GM12891 (cell line): ENCODE measurements around the gene RNF157.
"Not testable (repeated sequence)": the region's sequence is repeated elsewhere in the genome, so short reads cannot be mapped to it uniquely, and the experiment has no call there.

Source experiments
- DNase-seq: peaks from one replicate; pipeline ENCODE4 v3.0.0; 2011; ENCODE audit warnings: low spot score; ENCODE audit not compliant: insufficient read length
- FAIRE-seq: peaks from 2 replicates; lab custom pipeline; 2011; peaks lifted over from hg19 to GRCh38; lab: Jason Lieb, UNC
- PAX5 ChIP-seq: IDR thresholded peaks from 2 replicates; pipeline ENCODE4 v1.6.1; 2011; ENCODE audit warnings: low read length, moderate library complexity, mild to moderate bottlenecking; ENCODE audit not compliant: insufficient read depth, severe bottlenecking
- POLR2A ChIP-seq: IDR thresholded peaks from 2 replicates; pipeline ENCODE4 v1.6.1; 2011; ENCODE audit warnings: low read depth, low read length, control low read depth
- POLR2AphosphoS5 ChIP-seq: IDR thresholded peaks from 2 replicates; pipeline ENCODE4 v1.6.1; 2011; ENCODE audit warnings: low read depth, low read length, control low read depth
- POU2F2 ChIP-seq: IDR thresholded peaks from 2 replicates; pipeline ENCODE4 v1.6.1; 2011; ENCODE audit warnings: low read depth, mild to moderate bottlenecking, control low read depth, low read length, moderate library complexity
- SPI1 ChIP-seq: IDR thresholded peaks from 2 replicates; pipeline ENCODE4 v1.6.1; 2011; ENCODE audit warnings: low read depth, low read length, control low read depth
- TAF1 ChIP-seq: IDR thresholded peaks from 2 replicates; pipeline ENCODE4 v1.6.1; 2011; ENCODE audit warnings: low read depth, low read length, control low read depth

RNF157 gene

DNA sequence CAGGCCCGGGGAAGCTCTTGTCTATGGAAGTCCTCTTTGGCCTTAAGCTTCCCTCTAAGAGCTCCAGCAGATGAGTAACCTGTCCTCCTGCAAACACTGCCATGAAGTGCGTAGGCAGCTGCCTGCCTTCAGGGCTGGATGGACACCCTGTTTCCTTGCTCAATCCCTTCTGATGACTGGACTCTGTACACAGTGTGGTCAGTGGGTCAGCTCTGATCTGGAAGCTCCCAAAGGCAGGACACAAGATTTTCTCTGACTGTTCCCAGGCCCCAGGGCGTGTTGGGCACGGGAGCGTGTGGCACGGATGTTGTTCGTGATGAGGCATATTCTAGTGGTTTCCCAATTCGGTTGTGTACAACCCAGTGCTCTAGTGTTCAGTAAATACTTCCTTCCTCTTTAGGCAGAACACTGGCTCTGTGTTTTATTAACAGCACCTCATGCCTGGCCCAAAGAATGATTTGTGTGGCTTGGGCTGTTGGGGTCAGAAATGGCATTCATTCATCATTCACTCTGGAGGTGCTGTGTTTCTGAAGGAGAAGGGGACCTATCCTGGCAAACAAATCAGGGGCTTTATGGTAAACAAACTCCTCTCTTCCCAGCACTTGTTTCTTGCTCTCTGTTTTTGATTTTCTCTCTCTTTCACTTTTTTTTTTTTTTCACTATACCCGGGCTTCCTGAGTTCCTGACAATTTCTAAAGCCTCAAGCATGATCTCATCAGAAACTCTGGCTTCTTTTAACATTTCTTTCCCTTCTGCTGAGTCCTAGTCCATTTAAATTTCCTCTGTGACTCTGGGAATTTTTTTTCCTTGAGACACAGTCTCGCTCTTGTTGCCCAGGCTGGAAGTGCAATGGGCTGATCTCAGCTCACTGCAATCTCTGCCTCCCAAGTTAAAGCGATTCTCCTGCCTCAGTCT is 12.0 kb upstream of the RNF157 start:
- DNase-seq (no peak), FAIRE-seq (peak; percentile 80)
- TF ChIP-seq TAF1 (0 out of 2 replicates have a peak, but pooled peaks have one; percentile 23), POLR2AphosphoS5 (no peak), POLR2A (peak; percentile 55; the same call in 1 of the 2 replicates), PAX5 (no peak), SPI1 (peak; percentile 59), POU2F2 (peak; percentile 52; the same call in 1 of the 2 replicates)

DNA sequence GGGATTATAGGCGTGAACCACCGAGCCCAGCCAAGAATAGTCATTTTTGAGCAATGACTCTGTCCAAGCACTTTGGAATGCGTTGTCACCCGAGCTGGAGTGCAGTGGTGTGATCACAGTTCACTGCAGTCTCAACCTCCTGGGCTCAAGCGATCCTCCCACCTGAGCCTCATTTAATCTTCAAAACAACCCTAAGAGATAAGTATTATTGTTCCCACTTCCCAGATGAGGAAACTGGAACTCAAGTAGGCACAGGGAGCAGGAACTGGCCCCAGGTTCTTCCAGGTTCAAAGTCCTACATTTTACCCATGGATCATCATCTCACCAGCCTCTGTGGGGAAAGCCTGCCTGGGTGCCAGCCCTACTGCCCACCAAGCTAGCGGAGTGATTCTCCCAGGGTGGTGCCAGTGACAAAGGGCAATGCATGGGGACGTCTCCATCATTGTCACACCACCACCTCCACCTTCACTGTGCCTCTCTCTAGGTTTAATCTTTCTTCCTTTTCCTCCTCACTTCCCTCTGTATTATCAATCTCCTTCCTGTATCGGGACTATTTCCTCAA is 11.3 kb upstream of the RNF157 start:
- no peak for FAIRE-seq
- TF ChIP-seq TAF1 = no peak
- TF ChIP-seq POU2F2 = no peak
- no peak for TF ChIP-seq PAX5
- no peak for TF ChIP-seq POLR2AphosphoS5
- no peak for TF ChIP-seq SPI1
- TF ChIP-seq POLR2A = no peak

DNA sequence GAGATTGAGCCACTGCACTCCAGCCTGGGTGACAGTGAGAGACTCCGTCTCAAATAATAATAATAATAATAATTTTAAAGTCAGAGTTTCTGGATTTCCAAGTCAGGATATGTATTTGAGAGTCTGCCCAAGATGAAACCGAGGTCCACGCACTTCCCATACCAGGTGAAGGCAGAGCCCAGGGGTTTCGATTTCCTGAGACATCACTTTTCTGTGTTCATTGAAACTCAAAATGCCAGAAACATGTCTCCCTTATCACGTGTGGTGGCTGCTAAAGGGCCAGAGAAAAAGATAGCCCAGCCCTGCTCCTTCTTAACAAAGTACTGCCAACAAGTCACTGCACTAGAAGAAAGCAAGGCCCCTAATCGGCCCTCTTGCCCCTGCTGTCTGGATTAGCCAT is 9.8 kb upstream of the RNF157 start:
- TF ChIP-seq POU2F2 (no peak), TAF1 (no peak), POLR2A (no peak), POLR2AphosphoS5 (no peak), SPI1 (no peak), PAX5 (no peak)
- FAIRE-seq = no peak
- DNase-seq = no peak

More for the DNA sequence above, 11.3 kb upstream of the RNF157 start:
- no peak for DNase-seq

DNA sequence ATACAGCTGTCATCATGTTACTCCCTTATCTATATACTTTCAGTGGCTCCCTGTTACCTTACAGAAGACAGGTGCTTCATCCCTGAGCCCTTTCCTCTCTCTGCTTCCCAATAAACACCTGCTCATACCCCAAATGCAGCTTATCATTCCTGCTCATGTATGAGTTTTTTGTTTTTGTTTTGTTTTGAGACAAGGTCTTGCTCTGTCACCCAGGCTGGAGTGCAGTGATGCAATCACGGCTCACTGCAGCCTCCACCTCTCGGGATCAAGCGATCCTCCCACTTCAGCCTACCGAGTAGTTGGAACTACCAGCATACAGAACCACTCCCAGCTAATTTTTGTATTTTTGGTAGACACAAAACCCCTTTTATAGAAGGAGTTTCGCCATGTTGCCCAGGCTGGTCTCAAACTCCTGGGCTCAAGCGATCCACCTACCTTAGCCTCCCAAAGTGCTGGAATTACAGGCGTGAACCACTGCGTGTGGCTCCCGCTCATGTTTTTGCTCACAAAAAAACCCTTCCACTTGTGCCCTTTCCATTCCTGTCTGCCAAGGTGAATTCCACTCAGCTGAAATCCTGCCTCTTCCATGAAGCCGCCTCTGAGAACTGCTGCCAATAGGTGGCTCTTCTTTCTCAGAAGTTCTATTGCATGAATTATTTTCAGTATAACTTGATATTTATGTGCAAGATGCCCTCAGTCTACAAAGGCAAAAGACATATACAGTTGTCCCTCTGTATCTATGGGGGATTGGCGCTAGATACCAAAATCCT is 7.9 kb upstream of the RNF157 start:
- FAIRE-seq = no peak
- no peak for TF ChIP-seq POLR2AphosphoS5
- no peak for DNase-seq

DNA sequence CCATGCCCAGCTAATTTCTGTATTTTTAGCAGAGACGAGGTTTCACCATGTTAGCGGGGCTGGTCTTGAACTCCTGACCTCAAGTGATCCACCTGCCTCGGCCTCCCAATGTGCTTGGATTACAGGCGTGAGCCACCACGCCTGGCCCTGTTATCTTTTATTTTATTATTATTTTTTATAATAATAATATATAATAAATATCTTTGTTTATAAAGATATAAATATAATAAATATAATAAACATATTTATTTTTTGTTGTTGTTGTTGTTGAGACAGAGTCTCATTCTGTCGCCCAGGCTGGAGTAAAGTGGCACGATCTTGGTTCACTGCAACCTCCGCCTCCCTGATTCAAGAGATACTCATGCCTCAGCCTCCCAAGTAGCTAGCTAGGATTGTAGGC is 7.0 kb upstream of the RNF157 start:
- TF ChIP-seq POLR2AphosphoS5 = no peak
- TF ChIP-seq POU2F2 = no peak
- no peak for TF ChIP-seq SPI1
- no peak for TF ChIP-seq TAF1
- TF ChIP-seq PAX5 = no peak
- TF ChIP-seq POLR2A = no peak

DNA sequence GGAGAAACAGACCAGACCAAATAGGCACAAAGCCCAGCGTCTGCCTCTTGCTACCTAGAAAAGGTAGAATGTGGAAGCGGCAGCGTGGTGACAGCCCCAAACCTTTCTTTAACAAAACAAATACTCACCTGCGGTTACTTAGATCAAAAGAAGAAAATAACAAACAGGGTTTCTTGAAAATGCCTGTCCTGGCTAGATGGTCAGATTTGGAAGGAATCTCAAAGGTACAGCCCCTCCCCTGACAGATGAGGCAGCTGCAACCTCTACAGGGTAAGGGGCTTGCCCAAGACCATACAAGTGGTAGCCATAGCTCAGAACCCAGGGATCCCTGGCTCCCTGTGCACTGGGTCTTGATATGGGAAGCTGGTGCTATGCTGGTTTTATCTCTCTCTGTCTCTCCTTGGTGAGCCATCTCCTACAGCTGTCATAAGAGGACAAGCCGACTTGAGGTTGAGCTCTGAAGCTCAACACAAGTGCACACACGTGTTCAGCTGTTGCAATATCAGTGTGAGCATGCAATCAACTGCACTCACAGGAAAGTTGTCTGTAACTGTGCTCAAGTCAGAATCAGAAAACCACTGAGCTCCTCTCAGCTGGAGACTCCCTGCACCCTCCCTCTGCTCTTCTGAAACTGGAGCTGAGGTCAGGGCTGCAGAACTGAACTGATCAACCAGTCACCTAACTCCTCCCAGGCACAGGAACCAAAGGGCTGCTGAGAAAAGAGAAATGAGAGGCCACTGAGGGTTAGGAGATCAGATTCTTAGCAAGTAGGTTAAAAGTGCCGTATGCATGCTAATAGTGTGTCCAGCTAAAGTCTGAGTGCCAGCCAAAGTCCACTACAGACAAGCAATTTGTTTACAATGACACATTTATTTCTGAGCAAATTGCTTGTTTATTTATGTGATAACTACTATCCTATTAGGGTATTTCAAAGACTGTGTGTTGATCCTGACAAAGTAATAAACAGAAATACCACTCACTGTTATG is 6.1 kb upstream of the RNF157 start:
- FAIRE-seq (peak; percentile 98), DNase-seq (peak; percentile 72)
- TF ChIP-seq TAF1 (0 out of 2 replicates have a peak, but pooled peaks have one; percentile 52), POLR2AphosphoS5 (peak; percentile 65), PAX5 (peak; percentile 28), POU2F2 (no peak), SPI1 (peak; percentile 81), POLR2A (peak; percentile 68)

More for the DNA sequence above, 7.0 kb upstream of the RNF157 start:
- DNase-seq (no peak), FAIRE-seq (no peak)

DNA sequence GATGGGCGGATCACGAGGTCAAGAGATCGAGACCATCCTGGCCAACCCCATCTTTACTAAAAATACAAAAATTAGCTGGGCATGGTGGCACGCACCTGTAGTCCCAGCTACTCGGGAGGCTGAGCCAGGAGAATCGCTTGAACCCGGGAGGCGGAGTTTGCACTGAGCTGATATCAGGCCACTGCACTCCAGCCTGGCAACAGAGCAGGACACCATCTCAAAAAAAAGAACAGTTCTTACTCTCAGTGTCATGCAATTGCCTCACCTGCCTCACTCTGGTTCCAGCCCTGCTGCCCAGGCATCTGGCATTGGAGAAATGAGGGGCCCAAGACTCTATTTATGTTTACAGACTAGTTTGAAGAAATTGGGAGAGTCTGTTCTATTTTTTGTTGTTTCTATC is 4.4 kb upstream of the RNF157 start:
- not testable (repeated sequence) for DNase-seq, FAIRE-seq

DNA sequence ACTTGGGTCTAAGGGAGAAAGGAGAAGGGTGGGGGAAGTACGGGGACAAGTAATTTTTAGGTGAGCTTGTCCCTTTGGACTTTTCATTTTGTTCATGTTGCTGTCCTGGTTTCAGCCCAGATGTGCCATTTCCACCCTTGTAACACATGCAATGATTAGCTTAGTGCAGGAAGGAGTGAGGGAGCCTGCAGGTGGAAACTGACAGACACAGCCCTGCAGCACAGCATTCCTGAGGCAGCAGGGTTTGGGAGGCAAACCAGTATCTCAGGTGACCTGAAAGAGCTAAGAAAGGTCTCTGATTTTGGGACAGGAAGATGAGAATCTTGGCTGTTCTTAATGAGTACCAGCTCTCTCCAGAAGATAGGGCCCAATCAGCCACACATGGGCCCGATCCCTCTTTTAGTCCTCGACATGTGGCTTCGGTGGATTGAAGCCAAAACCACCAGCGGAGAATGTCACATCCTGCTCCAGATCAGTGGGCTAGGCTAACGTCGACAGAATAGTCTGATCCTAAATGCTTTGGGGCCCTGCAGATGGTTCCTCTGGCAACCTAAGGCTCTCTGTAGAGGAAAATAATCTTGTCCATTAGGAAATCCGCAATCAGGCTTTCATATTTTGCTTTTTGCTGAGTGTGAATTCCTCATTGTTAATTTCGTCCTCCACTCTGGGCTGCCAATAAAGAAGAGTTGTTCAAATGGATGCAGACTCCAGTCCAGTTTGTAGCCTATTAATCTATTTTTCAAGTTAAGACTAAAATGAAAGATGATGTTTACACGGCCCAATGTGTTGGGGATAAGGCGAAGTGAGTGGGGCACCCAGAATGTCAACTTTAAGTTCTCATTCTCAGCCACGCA is 3.8 kb upstream of the RNF157 start:
- no peak for FAIRE-seq
- TF ChIP-seq POLR2AphosphoS5 = no peak
- no peak for TF ChIP-seq SPI1
- no peak for TF ChIP-seq PAX5
- no peak for TF ChIP-seq POU2F2
- TF ChIP-seq POLR2A = no peak
- no peak for TF ChIP-seq TAF1
- no peak for DNase-seq
